ENCODE results near the gene PDZK1IP1.
"Not testable (repeated sequence)": the region's sequence is repeated elsewhere in the genome, so short reads cannot be mapped to it uniquely, and the experiment has no call there.

GRCh38 chr1:47193496-47193895 is 3.7 kb upstream of the PDZK1IP1 start:
- not testable (repeated sequence) for TF ChIP-seq CTCF (IDR thresholded peaks at IDR 0.05; ENCODE audit: extremely low read depth in 1 of 2, insufficient read depth in 1 of 2, low read depth in 1 of 2, low read length in 2 of 2); EZH2 (IDR thresholded peaks at IDR 0.05; ENCODE audit: borderline replicate concordance, low read depth, low read length, severe bottlenecking); POLR2A (IDR thresholded peaks at IDR 0.05; ENCODE audit: low read depth, low read length); POLR2AphosphoS5 (IDR thresholded peaks at IDR 0.05; ENCODE audit: insufficient read depth, low read depth, low read length)
